ENCODE results near the gene METAP1D. TPM values are rescaled to one million over a fixed set of nuclear protein-coding genes. Genes with fewer than 3 reads are reported as not detected.

METAP1D gene
- total RNA-seq, 4 donors from 2014 or later: 0.75 to 6.4 (median 3.6) TPM

DNA sequence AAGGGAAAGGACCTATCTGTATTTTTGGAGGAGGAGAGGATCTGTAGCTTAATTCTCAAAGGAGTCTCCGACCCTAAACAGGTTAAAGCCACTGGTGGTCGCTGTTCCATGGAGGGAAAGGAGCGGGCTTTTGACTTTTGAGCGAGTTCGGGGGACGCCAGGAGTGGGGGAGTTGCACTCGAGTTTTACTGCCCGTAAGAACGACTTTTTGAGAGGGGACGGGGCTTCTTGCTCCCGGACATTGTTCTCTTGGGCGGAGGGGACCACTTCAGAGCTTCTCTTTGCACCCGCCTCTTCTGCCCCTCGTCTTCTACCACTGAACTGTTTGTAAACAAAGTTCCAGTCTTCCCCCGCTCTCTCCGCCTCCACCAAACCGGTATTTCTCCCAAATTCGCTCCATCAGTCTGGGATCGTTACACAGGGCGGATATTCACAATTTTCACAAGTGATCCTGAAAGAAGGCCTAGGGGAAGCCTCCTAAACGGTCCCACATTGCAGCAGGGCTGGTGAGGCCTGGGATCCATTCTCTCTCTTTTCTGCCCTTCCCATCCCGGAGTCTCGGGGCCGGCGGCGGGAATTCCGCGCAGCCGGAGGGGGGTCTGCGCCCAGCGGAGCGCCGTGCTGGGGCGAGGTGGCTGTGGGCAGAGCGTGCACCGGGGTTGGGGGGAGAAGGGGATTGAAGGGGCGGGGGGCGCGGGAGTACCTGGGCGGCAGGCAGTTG lies 96.3 kb downstream of the METAP1D start:
- no peak for DNase-seq
- intact Hi-C loops (cut with DNase I; ENCODE audit: low total_unique reads): no loop called here
- Histone ChIP-seq H3K9me3 (no peaks in the 10 kb centered on the region), H3K27ac (peak overlapping the region in 1 of 4 donors; percentile 4), H3K4me1 (peaks cover 47 to 58% (median 56%) of the 10 kb centered on the region in 4 donors), H3K4me3 (peak overlapping the region in 1 of 4 donors; percentile 46), H3K27me3 (peaks cover 100% of the 10 kb centered on the region), H3K36me3 (no peaks in the 10 kb centered on the region)
- WGBS, 2 donors (ENCODE audit: low coverage in 1 of 2): 0 to 15% methylated on average over 1 to 33 of the region's 40 CpGs
- TF ChIP-seq, protein P1, sequence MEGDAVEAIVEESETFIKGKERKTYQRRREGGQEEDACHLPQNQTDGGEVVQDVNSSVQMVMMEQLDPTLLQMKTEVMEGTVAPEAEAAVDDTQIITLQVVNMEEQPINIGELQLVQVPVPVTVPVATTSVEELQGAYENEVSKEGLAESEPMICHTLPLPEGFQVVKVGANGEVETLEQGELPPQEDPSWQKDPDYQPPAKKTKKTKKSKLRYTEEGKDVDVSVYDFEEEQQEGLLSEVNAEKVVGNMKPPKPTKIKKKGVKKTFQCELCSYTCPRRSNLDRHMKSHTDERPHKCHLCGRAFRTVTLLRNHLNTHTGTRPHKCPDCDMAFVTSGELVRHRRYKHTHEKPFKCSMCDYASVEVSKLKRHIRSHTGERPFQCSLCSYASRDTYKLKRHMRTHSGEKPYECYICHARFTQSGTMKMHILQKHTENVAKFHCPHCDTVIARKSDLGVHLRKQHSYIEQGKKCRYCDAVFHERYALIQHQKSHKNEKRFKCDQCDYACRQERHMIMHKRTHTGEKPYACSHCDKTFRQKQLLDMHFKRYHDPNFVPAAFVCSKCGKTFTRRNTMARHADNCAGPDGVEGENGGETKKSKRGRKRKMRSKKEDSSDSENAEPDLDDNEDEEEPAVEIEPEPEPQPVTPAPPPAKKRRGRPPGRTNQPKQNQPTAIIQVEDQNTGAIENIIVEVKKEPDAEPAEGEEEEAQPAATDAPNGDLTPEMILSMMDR (IDR thresholded peaks at IDR 0.05): no peak
- no peak for TF ChIP-seq POLR2AphosphoS5 (IDR thresholded peaks at IDR 0.05)
- no peak for TF ChIP-seq POLR2A (IDR thresholded peaks at IDR 0.05)
- no peak for TF ChIP-seq EP300 (IDR thresholded peaks at IDR 0.05; ENCODE audit: low read depth)
- in situ Hi-C loops (cut with MboI; ENCODE audit: low pct_ligation_motif_present in 1 of 4, low pct_unique_long_range_greater_than_20kb in 1 of 4, low sequenced_read_pairs in 3 of 4): no loop called here

DNA sequence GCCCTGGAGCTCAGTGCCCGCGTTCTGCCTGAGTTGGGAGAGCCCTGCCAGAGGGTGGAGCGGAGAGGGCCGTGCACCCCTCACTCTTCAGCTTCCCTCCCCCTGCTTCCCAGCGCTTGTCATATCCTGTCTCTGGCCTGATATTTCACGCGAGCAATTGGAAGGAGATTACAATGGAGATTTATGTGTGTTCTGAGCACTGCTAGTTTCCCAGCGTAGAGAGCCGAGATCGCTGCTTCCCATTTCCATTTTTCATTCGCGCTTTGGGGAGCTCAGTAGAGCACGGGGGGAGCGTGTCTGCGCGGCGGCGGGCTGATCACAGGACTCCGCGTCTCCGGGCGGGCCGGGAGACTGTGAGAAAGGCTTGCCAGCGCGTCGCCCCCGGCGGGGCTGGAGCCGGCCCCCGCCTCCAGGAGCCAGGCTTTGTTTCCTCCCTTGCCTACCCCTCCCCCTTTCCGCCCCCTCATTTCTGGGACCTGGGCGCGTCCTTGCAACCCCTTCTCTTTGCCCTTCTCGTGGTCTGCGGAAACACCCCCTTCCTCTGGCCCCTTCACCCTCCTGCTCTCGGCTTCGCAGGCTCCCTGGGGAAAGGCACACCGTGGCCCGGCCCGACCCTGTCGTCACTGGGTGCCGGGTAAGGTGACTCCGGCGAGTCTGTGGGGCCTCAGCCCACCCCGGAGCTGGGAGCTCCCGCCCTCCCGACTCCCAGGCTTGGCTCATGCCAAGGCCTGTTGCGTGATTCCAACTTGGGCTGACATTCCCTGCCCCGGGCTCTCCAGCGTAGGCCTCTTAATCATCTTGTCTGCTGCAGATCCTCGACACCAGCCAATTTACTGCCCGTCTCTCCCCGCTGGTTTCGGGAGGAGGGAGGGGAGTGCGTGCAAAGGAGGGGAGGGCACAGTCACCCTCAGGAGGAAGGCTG lies 97.1 kb downstream of the METAP1D start:
- Histone ChIP-seq H3K4me1 (peaks cover 47 to 66% (median 63%) of the 10 kb centered on the region in 4 donors), H3K27me3 (peaks cover 100% of the 10 kb centered on the region), H3K27ac (no peak overlapping the region), H3K4me3 (peak overlapping the region in 2 of 4 donors; percentile 9 to 37), H3K36me3 (no peaks in the 10 kb centered on the region), H3K9me3 (no peaks in the 10 kb centered on the region)
- TF ChIP-seq, protein P1 (IDR thresholded peaks at IDR 0.05): no peak
- TF ChIP-seq EP300 (IDR thresholded peaks at IDR 0.05; ENCODE audit: low read depth): no peak
- no peak for TF ChIP-seq POLR2A (IDR thresholded peaks at IDR 0.05)
- TF ChIP-seq POLR2AphosphoS5 (IDR thresholded peaks at IDR 0.05): no peak
- intact Hi-C loops (cut with DNase I; ENCODE audit: low total_unique reads): no loop called here
- 0 to 6% methylated on average over 4 to 48 of the region's 55 CpGs for WGBS, 2 donors (ENCODE audit: low coverage in 1 of 2)
- DNase-seq: no peak
- in situ Hi-C loops (cut with MboI; ENCODE audit: low pct_ligation_motif_present in 1 of 4, low pct_unique_long_range_greater_than_20kb in 1 of 4, low sequenced_read_pairs in 3 of 4): no loop called here

DNA sequence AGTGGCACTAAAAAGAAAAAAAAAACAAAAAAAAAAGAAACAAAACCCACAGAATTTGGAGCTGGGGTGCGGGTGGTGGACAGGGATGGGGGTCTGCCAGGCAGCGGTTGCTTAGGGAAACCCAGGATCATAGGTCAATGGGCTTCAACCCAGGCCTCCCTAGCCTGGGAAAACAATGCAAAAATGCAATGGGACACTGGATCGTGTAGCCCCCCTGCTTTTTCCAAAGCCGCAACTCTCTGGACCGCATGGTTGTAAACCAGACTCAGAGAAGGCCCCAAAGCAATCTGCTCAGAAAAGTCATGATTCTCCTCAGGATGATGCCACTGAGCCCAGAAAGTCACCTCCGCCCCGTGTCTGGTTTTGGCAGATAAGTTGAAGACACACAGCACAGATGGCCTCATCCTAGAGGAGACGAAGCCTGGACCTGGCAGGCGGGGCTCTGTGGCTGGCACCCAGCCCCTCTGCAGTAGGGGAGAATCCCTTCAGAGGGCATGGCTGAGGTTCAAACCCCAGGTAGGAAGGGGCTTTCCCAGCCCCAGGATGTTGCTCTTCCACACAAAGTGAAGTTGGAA lies 97.9 kb downstream of the METAP1D start:
- H3K4me1 ChIP-seq: peaks cover 47 to 74% (median 70%) of the 10 kb centered on the region in 4 donors
- H3K4me3 ChIP-seq: no peak overlapping the region
- intact Hi-C loops (cut with DNase I; ENCODE audit: low total_unique reads): no loop called here
- in situ Hi-C loops (cut with MboI; ENCODE audit: low pct_ligation_motif_present in 1 of 4, low pct_unique_long_range_greater_than_20kb in 1 of 4, low sequenced_read_pairs in 3 of 4): no loop called here
- H3K9me3 ChIP-seq: no peaks in the 10 kb centered on the region
- H3K27me3 ChIP-seq: peaks cover 100% of the 10 kb centered on the region
- TF ChIP-seq, protein P1 (IDR thresholded peaks at IDR 0.05): no peak
- TF ChIP-seq POLR2A (IDR thresholded peaks at IDR 0.05): no peak
- no peak for TF ChIP-seq POLR2AphosphoS5 (IDR thresholded peaks at IDR 0.05)
- no peak for TF ChIP-seq EP300 (IDR thresholded peaks at IDR 0.05; ENCODE audit: low read depth)
- 17 to 34% methylated on average over 2 to 9 of the region's 9 CpGs for WGBS, 2 donors (ENCODE audit: low coverage in 1 of 2)
- H3K27ac ChIP-seq: no peak overlapping the region
- no peaks in the 10 kb centered on the region for H3K36me3 ChIP-seq
- DNase-seq: no peak

DNA sequence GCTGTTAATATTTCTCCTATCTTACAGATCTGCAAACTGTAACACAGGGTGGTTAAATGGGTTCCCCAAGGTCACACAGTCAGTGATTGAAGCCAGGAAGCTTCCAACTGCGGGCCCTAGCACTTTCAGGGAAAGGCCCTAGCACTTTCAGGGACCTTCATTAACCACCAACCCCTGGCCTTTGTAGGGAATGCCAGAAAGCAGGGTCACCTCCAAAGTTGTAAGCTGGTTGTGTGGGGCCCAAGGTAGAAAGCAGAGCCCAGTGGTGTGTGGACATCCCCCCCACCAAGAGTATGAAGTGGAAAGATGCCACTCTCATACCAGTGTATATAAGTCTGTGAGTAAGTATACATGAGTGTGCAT lies 98.5 kb downstream of the METAP1D start:
- in situ Hi-C loops (cut with MboI; ENCODE audit: low pct_ligation_motif_present in 1 of 4, low pct_unique_long_range_greater_than_20kb in 1 of 4, low sequenced_read_pairs in 3 of 4): no loop called here
- Histone ChIP-seq H3K27me3 (peaks cover 100% of the 10 kb centered on the region), H3K27ac (no peak overlapping the region), H3K9me3 (no peaks in the 10 kb centered on the region), H3K4me1 (peaks cover 47 to 80% (median 76%) of the 10 kb centered on the region in 4 donors), H3K36me3 (no peaks in the 10 kb centered on the region), H3K4me3 (no peak overlapping the region)
- WGBS, 2 donors (ENCODE audit: low coverage in 1 of 2): 25 to 40% methylated on average over 1 of the region's 1 CpG
- TF ChIP-seq EP300 (IDR thresholded peaks at IDR 0.05; ENCODE audit: low read depth) (no peak), POLR2AphosphoS5 (IDR thresholded peaks at IDR 0.05) (no peak), POLR2A (IDR thresholded peaks at IDR 0.05) (no peak)
- TF ChIP-seq, protein P1 (IDR thresholded peaks at IDR 0.05): no peak
- intact Hi-C loops (cut with DNase I; ENCODE audit: low total_unique reads): no loop called here
- no peak for DNase-seq
